ENCODE measurements around the gene FBN1. TPM values are rescaled to one million over a fixed set of nuclear protein-coding genes. Genes with fewer than 3 reads are reported as not detected.

FBN1 gene
- total RNA-seq, 2 experiments from 2014 or later = 0.35 to 0.41 TPM

DNA sequence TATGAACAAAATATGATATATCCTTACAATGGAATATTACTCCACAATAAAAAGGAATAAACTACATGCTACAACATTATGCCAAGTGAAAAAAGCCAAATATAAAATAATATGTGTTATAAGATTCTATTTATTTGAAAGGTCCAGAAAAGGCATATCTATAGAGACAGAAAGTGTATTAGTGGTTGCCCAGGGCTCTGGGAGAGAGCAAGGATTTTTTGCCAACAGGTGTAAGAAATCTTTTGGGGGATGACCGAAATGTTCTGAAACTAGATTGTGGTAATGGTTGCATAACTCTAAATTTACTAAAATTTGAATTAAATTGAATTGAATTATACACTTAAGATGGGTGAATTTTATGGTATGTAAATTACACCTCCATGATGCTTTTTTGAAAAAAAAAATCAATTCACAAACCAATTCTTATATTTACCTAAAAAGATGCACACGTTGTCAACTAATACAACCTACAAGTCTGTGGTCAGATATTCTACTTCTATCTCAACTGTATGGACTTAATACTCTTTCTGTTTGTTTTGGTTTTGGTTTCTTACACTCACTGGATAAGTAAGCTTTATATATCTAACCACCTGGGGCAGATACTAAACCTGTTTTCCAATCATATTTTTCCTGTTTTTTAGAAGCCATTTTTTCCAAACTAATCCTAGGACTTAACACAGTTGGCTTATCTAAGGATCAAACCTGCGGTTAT is 75.8 kb downstream of the FBN1 start:
- H3K4me1 Mint-ChIP-seq (ENCODE audit: low read depth) = no peaks in the 10 kb centered on the region
- intact Hi-C loops (cut with micrococcal nuclease) = no loop called here

DNA sequence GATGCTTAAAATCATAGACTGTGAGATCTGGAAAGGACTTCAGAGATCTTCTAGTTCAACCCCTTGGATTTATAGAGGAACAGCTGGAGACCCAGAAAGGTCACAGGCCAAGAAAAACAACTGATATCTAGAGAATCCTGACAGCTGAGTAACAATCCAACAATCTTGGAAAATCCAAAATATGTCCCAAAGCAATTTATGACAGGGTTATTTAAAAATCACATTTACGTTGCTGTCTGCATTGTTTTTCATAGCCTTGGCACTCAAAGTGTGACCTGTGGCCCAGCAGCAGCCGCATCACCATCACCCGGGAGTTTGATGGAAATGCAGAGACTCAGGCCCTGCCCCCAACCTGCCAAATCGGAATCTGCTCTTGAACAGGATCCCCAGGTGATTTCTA is 78.8 kb downstream of the FBN1 start:
- Mint-ChIP-seq H3K4me3 (no peak overlapping the region), H3K27ac (no peak overlapping the region), H3K27me3 (ENCODE audit: low read depth) (peaks cover 2% of the 10 kb centered on the region), H3K9me3 (no peaks in the 10 kb centered on the region), H3K36me3 (ENCODE audit: low read depth) (no peaks in the 10 kb centered on the region), H3K4me1 (ENCODE audit: low read depth) (no peaks in the 10 kb centered on the region)
- CTCF ChIA-PET = no interaction called here
- intact Hi-C loops (cut with micrococcal nuclease) = no loop called here
- no peak for DNase-seq

More for the DNA sequence above, 75.8 kb downstream of the FBN1 start:
- Mint-ChIP-seq H3K27me3 (ENCODE audit: low read depth) (peaks cover 2% of the 10 kb centered on the region), H3K36me3 (ENCODE audit: low read depth) (no peaks in the 10 kb centered on the region), H3K27ac (no peak overlapping the region), H3K4me3 (no peak overlapping the region), H3K9me3 (no peaks in the 10 kb centered on the region)
- CTCF ChIA-PET = no interaction called here
- DNase-seq = no peak

DNA sequence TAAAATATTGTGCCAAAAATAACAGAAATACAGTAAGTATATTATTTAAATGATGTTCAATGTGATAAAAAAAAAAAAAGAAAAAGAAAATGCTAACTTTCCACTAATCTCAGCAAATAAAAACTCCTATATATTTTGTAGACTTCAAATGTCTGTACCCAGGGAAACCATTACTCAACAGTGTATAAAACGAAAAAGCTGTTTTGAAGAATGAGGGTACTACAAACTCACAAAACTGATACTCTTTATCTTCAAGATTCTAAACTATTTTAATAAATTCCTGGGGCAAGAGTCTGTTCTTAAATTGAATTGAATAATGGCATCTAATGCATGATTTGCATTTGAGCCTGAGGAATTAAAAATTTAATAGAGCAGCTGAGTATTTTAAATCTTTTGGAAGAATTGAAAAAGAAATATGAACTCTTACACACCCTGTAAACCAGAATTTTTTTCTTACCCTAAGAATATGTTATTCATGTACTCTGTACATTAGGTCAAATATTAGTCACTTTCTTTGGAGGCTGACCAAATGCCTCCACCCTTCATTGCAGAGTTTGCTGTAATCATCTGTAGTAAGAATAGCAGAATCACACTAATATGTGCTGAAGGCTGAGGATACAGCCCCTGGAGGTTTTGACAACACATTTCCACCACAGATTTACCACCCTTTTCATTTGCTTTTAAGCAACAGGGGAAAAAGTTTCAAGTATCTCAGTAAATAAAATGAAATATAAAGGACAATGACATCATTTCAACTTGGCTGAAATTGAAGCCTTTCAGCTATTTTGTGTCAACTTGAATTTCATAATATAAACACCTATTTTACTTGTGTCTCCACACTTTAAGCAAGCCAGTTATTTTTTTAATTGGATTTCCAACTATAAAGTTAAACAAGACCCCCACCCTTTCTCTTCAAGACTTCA is 79.7 kb downstream of the FBN1 start:
- no peak overlapping the region for H3K27ac Mint-ChIP-seq
- H3K36me3 Mint-ChIP-seq (ENCODE audit: low read depth) = no peaks in the 10 kb centered on the region
- no peak for DNase-seq
- CTCF ChIA-PET = interaction anchor here (0.9 kb wide), 1 partner anchor 160 kb away, joined by 3 read pairs; no protein-coding TSS in a partner anchor
- H3K4me3 Mint-ChIP-seq = no peak overlapping the region
- intact Hi-C loops (cut with micrococcal nuclease) = no loop called here
- no peaks in the 10 kb centered on the region for H3K4me1 Mint-ChIP-seq (ENCODE audit: low read depth)
- H3K9me3 Mint-ChIP-seq = no peaks in the 10 kb centered on the region
- H3K27me3 Mint-ChIP-seq (ENCODE audit: low read depth) = peaks cover 2% of the 10 kb centered on the region

DNA sequence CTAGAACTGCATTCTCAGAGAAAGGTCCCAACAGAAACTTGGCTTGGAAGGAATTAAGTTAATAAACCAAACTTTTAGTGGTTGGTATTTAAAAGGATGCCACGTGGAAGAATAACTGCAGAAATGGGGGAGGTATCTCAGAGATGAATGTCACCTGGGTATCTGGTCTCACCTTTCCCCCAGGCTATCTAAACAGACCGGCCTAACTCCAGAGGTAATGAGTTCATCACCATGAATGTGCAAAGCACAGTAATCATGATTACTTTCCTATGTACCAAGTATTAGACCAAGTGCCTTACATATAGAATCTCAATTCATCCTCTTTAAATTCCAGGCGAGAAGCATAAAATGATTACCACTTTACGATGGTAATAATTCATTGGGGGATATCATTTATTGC is 80.8 kb downstream of the FBN1 start:
- no peaks in the 10 kb centered on the region for H3K9me3 Mint-ChIP-seq
- DNase-seq = no peak
- CTCF ChIA-PET = interaction anchor here (0.5 kb wide), 1 partner anchor 40 kb away, joined by 3 read pairs; no protein-coding TSS in a partner anchor
- intact Hi-C loops (cut with micrococcal nuclease) = no loop called here
- H3K4me1 Mint-ChIP-seq (ENCODE audit: low read depth) = no peaks in the 10 kb centered on the region
- H3K27me3 Mint-ChIP-seq (ENCODE audit: low read depth) = peaks cover 2% of the 10 kb centered on the region
- H3K4me3 Mint-ChIP-seq = no peak overlapping the region
- H3K36me3 Mint-ChIP-seq (ENCODE audit: low read depth) = no peaks in the 10 kb centered on the region
- H3K27ac Mint-ChIP-seq = no peak overlapping the region

DNA sequence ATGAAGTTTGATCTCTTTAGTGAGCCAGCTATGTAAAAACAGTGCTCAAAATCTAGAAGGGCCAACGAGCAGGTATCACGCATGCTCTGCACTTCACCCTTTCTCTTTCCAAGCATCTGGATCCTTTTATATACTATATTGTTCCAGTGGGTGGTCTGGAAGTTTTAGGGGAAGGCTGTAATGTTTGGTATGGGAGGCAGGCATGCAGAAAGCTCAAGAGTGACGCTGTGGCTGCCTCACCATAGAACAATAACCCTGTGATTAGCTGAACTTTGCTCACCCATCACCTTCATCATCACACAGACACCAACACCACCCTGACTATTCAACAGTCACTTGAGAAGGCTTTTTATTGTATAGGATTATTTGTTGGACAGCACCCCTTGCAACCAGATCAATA is 81.6 kb downstream of the FBN1 start:
- Mint-ChIP-seq H3K27me3 (ENCODE audit: low read depth) (peaks cover 2% of the 10 kb centered on the region), H3K27ac (no peak overlapping the region), H3K9me3 (no peaks in the 10 kb centered on the region), H3K4me1 (ENCODE audit: low read depth) (no peaks in the 10 kb centered on the region), H3K4me3 (no peak overlapping the region), H3K36me3 (ENCODE audit: low read depth) (no peaks in the 10 kb centered on the region)
- DNase-seq = no peak
- intact Hi-C loops (cut with micrococcal nuclease) = no loop called here
- CTCF ChIA-PET = interaction anchor here (0.5 to 0.6 kb wide), 2 partner anchors 39 to 107 kb away, joined by 3 to 4 read pairs; no protein-coding TSS in a partner anchor

DNA sequence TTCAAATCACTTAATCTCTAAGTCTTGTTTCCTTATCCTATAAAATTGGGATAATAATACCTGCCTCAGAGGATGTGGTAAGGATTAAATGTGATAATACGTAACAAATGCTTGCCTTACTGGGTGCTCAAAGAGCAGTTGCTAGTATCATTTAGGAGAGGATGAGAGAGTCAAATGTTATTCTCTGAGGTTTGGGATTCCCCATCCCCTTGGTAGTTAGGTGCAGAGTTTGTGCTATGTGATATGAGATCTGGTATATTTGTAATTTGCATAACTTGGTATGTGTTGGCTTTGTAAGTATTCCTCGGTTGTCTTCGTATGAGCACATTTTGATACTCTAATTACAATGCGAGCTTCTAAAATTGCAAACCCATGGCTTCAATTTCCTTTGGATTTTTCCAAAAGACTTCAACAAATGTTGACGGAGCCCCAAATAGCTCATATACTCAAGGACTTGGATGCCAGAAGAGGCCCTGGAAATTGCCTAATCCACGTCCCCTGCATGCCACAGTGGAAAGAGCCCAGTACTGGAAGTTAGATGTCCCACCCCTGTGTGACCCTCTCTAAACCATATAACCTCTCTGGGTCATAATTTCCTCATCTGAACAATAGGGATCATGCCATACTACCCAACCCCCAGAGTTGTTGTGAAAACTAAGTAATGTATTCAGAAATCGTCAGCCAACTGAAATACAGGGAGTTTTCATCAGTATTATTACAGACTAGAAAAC is 85.0 kb downstream of the FBN1 start:
- Mint-ChIP-seq H3K4me1 (ENCODE audit: low read depth) (no peaks in the 10 kb centered on the region), H3K4me3 (no peak overlapping the region), H3K9me3 (no peaks in the 10 kb centered on the region), H3K27me3 (ENCODE audit: low read depth) (no peaks in the 10 kb centered on the region), H3K36me3 (ENCODE audit: low read depth) (no peaks in the 10 kb centered on the region), H3K27ac (no peak overlapping the region)
- intact Hi-C loops (cut with micrococcal nuclease) = no loop called here
- CTCF ChIA-PET = no interaction called here
- DNase-seq = no peak

DNA sequence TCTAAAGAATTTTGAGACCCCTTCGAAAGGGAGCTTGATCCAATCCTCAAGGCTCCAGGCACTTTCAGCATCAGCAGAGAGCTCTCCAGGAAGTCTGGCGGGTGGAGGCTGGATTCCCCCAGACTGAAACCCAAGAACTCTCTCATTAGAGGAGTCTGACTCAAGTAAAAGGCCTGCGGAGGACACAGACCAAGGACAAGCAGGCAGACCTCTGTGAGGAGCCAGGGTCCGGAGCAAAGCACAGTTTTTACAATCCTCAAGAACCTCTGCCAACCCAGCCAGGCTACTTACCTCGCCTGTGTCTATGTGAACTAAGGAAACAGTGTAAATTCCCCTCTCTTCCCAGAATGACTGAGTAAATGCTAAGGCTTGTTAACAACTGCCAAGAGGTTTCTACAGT is 86.2 kb downstream of the FBN1 start:
- no peak overlapping the region for H3K27ac Mint-ChIP-seq
- no peaks in the 10 kb centered on the region for H3K36me3 Mint-ChIP-seq (ENCODE audit: low read depth)
- no peaks in the 10 kb centered on the region for H3K4me1 Mint-ChIP-seq (ENCODE audit: low read depth)
- H3K4me3 Mint-ChIP-seq = no peak overlapping the region
- no peaks in the 10 kb centered on the region for H3K27me3 Mint-ChIP-seq (ENCODE audit: low read depth)
- intact Hi-C loops (cut with micrococcal nuclease) = no loop called here
- H3K9me3 Mint-ChIP-seq = no peaks in the 10 kb centered on the region
- CTCF ChIA-PET = no interaction called here
- DNase-seq = no peak

DNA sequence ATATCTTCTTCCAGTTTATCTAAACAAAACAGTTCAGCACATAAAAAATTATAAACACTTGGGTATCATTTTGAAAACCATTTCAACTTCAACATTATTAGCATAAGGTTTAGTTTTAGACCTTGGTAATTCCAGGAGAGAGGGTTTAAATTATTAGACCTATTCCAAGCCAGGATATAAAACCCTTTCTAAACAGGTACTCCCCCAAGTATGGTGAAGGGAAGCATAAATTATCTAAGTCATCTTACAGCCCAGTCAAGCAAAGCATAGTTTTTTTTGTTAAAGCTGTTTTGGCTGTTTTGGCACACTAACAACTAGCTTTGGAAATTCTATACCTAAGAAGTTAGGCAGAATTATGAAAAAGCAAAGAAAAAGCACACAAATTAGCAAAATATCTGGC is 87.3 kb downstream of the FBN1 start:
- no peaks in the 10 kb centered on the region for H3K36me3 Mint-ChIP-seq (ENCODE audit: low read depth)
- H3K4me1 Mint-ChIP-seq (ENCODE audit: low read depth) = no peaks in the 10 kb centered on the region
- no peak for DNase-seq
- H3K27ac Mint-ChIP-seq = no peak overlapping the region
- intact Hi-C loops (cut with micrococcal nuclease) = no loop called here
- CTCF ChIA-PET = no interaction called here
- no peak overlapping the region for H3K4me3 Mint-ChIP-seq
- no peaks in the 10 kb centered on the region for H3K27me3 Mint-ChIP-seq (ENCODE audit: low read depth)
- no peaks in the 10 kb centered on the region for H3K9me3 Mint-ChIP-seq

DNA sequence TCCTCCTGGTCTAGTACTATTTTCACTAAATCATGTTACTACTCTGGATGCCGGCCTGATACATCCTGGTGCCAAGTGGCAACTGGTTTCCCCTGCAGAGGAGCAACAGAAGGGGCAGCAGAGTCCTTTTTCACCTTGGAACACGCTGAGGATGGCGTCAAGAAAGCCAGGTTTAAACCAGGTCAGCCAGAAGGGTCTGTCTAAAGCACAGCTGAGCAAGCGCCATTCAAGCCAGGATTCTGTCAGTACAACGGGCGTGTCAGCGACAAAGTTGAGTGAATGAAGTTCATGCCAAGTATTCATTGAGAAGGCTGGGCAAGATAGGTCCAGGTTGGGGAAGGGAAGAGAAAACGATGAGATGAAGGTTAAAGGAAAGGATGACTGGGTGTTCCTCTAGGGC is 88.2 kb downstream of the FBN1 start:
- CTCF ChIA-PET = no interaction called here
- Mint-ChIP-seq H3K27ac (no peak overlapping the region), H3K36me3 (ENCODE audit: low read depth) (no peaks in the 10 kb centered on the region), H3K4me3 (no peak overlapping the region), H3K4me1 (ENCODE audit: low read depth) (no peaks in the 10 kb centered on the region), H3K27me3 (ENCODE audit: low read depth) (no peaks in the 10 kb centered on the region), H3K9me3 (no peaks in the 10 kb centered on the region)
- DNase-seq = no peak
- intact Hi-C loops (cut with micrococcal nuclease) = no loop called here

DNA sequence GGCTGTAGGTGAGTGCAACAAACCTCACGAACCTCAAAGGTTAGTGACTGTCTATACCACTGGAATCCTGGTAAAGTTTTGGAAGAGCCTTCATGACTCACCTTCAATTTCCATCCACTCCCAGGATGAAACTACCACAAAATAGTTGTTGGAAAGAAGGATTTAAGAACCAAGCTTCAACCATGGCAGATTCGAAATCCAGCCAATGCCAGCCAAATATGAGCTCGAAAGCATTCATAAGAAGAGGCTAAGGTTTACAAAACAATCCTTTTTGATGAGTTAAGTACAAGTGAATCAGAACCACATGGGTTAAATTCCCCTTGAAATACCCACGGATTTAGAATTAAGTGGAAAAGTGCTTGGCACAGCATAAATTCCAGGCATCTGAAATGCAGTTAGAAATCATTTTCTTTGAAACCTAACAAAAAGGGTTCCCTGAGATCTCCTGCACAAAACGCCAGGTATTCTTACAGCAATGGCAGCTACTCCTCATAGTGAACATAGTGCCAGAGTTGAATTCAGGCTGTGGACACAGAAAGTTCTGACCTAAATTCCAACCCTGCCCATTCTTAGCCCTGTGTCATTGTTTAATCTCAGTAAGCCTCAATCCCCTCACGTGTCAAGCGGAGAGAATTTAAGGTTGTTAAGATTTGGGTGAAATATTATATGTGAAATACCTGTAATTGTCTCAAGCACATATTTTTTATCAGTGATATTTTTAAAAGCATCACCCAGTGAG is 89.2 kb downstream of the FBN1 start:
- no peaks in the 10 kb centered on the region for H3K4me1 Mint-ChIP-seq (ENCODE audit: low read depth)
- no peaks in the 10 kb centered on the region for H3K9me3 Mint-ChIP-seq
- no peak for DNase-seq
- intact Hi-C loops (cut with micrococcal nuclease) = no loop called here
- CTCF ChIA-PET = no interaction called here
- no peak overlapping the region for H3K4me3 Mint-ChIP-seq
- no peaks in the 10 kb centered on the region for H3K27me3 Mint-ChIP-seq (ENCODE audit: low read depth)
- H3K27ac Mint-ChIP-seq = no peak overlapping the region
- no peaks in the 10 kb centered on the region for H3K36me3 Mint-ChIP-seq (ENCODE audit: low read depth)

DNA sequence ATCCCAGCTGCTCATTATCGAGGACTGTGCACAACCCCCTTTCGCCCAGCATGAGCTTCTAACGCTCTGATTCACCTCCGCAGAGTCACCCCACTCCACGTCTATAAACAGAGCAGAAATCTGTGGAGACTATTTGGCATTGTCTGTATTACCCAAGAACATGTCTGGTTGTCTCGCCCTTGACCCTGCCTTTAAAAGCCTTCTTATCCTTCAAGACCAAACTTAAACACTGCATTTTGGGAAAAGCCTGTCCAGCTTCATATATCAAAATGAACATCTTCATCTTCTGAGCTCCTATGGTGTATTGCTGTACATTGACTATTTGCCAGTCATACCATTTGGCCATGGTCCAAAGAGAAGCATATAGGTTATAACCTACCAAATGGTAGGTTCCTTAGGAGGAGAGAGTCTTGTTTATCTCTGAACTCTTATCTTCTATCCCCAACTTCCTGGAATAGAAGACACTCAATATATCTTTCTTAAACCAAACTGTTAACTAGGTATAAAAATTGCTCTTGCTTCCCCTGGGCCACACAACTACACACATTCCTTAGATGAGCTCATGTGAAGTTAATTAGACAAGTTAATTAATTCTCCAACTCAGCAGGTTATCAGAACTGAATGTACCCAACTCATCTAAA is 90.1 kb downstream of the FBN1 start:
- Mint-ChIP-seq H3K27me3 (ENCODE audit: low read depth) (no peaks in the 10 kb centered on the region), H3K4me1 (ENCODE audit: low read depth) (no peaks in the 10 kb centered on the region), H3K4me3 (no peak overlapping the region), H3K36me3 (ENCODE audit: low read depth) (no peaks in the 10 kb centered on the region), H3K27ac (no peak overlapping the region), H3K9me3 (no peaks in the 10 kb centered on the region)
- intact Hi-C loops (cut with micrococcal nuclease) = no loop called here
- CTCF ChIA-PET = no interaction called here
- no peak for DNase-seq

DNA sequence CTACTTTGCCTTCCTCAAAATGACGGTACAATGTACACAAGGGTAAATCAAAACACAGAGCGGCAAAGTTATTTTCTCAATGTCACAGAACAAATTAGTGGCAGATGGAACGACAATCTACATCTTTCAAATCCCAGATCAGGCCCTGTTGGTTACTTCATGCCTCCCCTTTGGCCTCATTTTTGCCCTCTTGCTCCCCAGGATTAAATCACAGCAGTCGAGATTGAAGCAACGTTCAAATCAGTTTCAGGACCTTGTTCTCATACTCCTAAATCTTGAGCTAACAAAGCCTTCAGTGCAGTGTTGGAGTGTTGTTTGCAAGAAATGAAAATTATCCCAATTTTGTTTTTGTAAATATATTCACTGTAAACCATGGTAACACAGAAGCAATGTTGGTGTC is 91.4 kb downstream of the FBN1 start:
- no peaks in the 10 kb centered on the region for H3K4me1 Mint-ChIP-seq (ENCODE audit: low read depth)
- H3K36me3 Mint-ChIP-seq (ENCODE audit: low read depth) = no peaks in the 10 kb centered on the region
- DNase-seq = no peak
- no peak overlapping the region for H3K27ac Mint-ChIP-seq
- intact Hi-C loops (cut with micrococcal nuclease) = no loop called here
- no peaks in the 10 kb centered on the region for H3K9me3 Mint-ChIP-seq
- CTCF ChIA-PET = no interaction called here
- no peaks in the 10 kb centered on the region for H3K27me3 Mint-ChIP-seq (ENCODE audit: low read depth)
- no peak overlapping the region for H3K4me3 Mint-ChIP-seq

Data from activated naive CD4-positive, alpha-beta T cell treated with anti-CD3 and anti-CD28 coated beads for 36 hours (primary cell).